ENCODE results near the gene RET.

Gene RET

GRCh38 chr10:43038783-43039623 is 37.9 kb upstream of the RET start:
- Histone ChIP-seq H3K79me2 (ENCODE audit: insufficient read depth, low read length) (no peaks in the 10 kb centered on the region), H3K4me3 (ENCODE audit: insufficient read depth, low read length, poor library complexity, severe bottlenecking) (no peak overlapping the region), H2AFZ (ENCODE audit: low read depth, low read length, severe bottlenecking) (no peak overlapping the region), H3F3A (ENCODE audit: insufficient read depth) (no peaks in the 10 kb centered on the region), H3K9me3 (ENCODE audit: insufficient read depth, low read length) (no peaks in the 10 kb centered on the region), H3K27me3 (ENCODE audit: low read length) (no peaks in the 10 kb centered on the region), H3K9ac (ENCODE audit: low read length) (no peak overlapping the region), H3K27ac (ENCODE audit: low read depth, low read length) (no peak overlapping the region), H3K9me2 (replicated peaks; ENCODE audit: insufficient read depth, low read length) (no peaks in the 10 kb centered on the region), H3K36me3 (ENCODE audit: low read length) (no peaks in the 10 kb centered on the region), H4K20me1 (ENCODE audit: low read depth, low read length) (no peaks in the 10 kb centered on the region), H3K4me2 (ENCODE audit: low read depth, low read length, poor library complexity, severe bottlenecking) (no peak overlapping the region)
- TF ChIP-seq CTCF (IDR thresholded peaks at IDR 0.05; ENCODE audit: insufficient read depth, low read length, poor library complexity, severe bottlenecking) (no peak), EZH2phosphoT487 (conservative IDR thresholded peaks at IDR 0.05; ENCODE audit: low read length) (no peak)

- no peak overlapping the region for H2AFZ ChIP-seq (ENCODE audit: low read depth, low read length, severe bottlenecking)
- H3K27ac ChIP-seq (ENCODE audit: low read depth, low read length), result no peak overlapping the region
- H3K9me2 ChIP-seq (replicated peaks; ENCODE audit: insufficient read depth, low read length), result no peaks in the 10 kb centered on the region
- H4K20me1 ChIP-seq (ENCODE audit: low read depth, low read length), result no peaks in the 10 kb centered on the region
- TF ChIP-seq EZH2phosphoT487 (conservative IDR thresholded peaks at IDR 0.05; ENCODE audit: low read length) (no peak), CTCF (IDR thresholded peaks at IDR 0.05; ENCODE audit: insufficient read depth, low read length, poor library complexity, severe bottlenecking) (no peak)
- no peaks in the 10 kb centered on the region for H3F3A ChIP-seq (ENCODE audit: insufficient read depth)
- H3K9ac ChIP-seq (ENCODE audit: low read length), result no peak overlapping the region
- H3K9me3 ChIP-seq (ENCODE audit: insufficient read depth, low read length), result no peaks in the 10 kb centered on the region
- no peak overlapping the region for H3K4me3 ChIP-seq (ENCODE audit: insufficient read depth, low read length, poor library complexity, severe bottlenecking)
- no peak overlapping the region for H3K4me2 ChIP-seq (ENCODE audit: low read depth, low read length, poor library complexity, severe bottlenecking)
- no peaks in the 10 kb centered on the region for H3K27me3 ChIP-seq (ENCODE audit: low read length)
- no peaks in the 10 kb centered on the region for H3K36me3 ChIP-seq (ENCODE audit: low read length)
- H3K79me2 ChIP-seq (ENCODE audit: insufficient read depth, low read length), result no peaks in the 10 kb centered on the region
These were observed 37.0 kb upstream of the RET start for GRCh38 chr10:43039624-43040481.

- H3K27me3 ChIP-seq (ENCODE audit: low read length), result no peaks in the 10 kb centered on the region
- no peak overlapping the region for H2AFZ ChIP-seq (ENCODE audit: low read depth, low read length, severe bottlenecking)
- TF ChIP-seq CTCF (IDR thresholded peaks at IDR 0.05; ENCODE audit: insufficient read depth, low read length, poor library complexity, severe bottlenecking) (no peak), EZH2phosphoT487 (conservative IDR thresholded peaks at IDR 0.05; ENCODE audit: low read length) (no peak)
- no peak overlapping the region for H3K9ac ChIP-seq (ENCODE audit: low read length)
- H3K27ac ChIP-seq (ENCODE audit: low read depth, low read length), result no peak overlapping the region
- H3K9me2 ChIP-seq (replicated peaks; ENCODE audit: insufficient read depth, low read length), result no peaks in the 10 kb centered on the region
- H3K79me2 ChIP-seq (ENCODE audit: insufficient read depth, low read length), result no peaks in the 10 kb centered on the region
- no peak overlapping the region for H3K4me3 ChIP-seq (ENCODE audit: insufficient read depth, low read length, poor library complexity, severe bottlenecking)
- no peaks in the 10 kb centered on the region for H3F3A ChIP-seq (ENCODE audit: insufficient read depth)
- H3K4me2 ChIP-seq (ENCODE audit: low read depth, low read length, poor library complexity, severe bottlenecking), result no peak overlapping the region
- no peaks in the 10 kb centered on the region for H3K36me3 ChIP-seq (ENCODE audit: low read length)
- H4K20me1 ChIP-seq (ENCODE audit: low read depth, low read length), result no peaks in the 10 kb centered on the region
- no peaks in the 10 kb centered on the region for H3K9me3 ChIP-seq (ENCODE audit: insufficient read depth, low read length)
These were observed 36.2 kb upstream of the RET start for GRCh38 chr10:43040482-43041256.

Data from SU-DHL-6 (cell line).